SK-N-SH treated with all-trans-retinoic acid at 6 μM for 48 hours (cell line): ENCODE measurements around the gene CCDC122.

Source experiments
- ATAC-seq: fragments of 200-7000 bp; cut with Tn5 transposase; 3 replicates; pipeline ENCODE4 v1.9.1; 2020; ENCODE audit warnings: mild to moderate bottlenecking, moderate library complexity
- ARNTL ChIP-seq: fragments of 450-650 bp; formaldehyde crosslinking; IDR thresholded peaks from 2 replicates; pipeline ENCODE4 v1.5.0; 2020; ENCODE audit warnings: low read depth, mild to moderate bottlenecking, moderate library complexity, borderline replicate concordance
- BACH2 ChIP-seq: fragments of 250-450 bp; sonication (Bioruptor Pico); IDR thresholded peaks from 2 replicates; pipeline ENCODE4 v1.9.0; 2021; ENCODE audit warnings: mild to moderate bottlenecking, borderline replicate concordance
- CREB5 ChIP-seq: fragments of 250-450 bp; sonication (Bioruptor Pico); IDR thresholded peaks from 2 replicates; pipeline ENCODE4 v1.5.1; 2020; ENCODE audit warnings: low read depth, mild to moderate bottlenecking, moderate library complexity
- CSDC2 ChIP-seq: fragments of 250-450 bp; sonication (Bioruptor Pico); IDR thresholded peaks from 2 replicates; pipeline ENCODE4 v1.5.0; 2020; ENCODE audit warnings: mild to moderate bottlenecking, moderate library complexity
- CSRNP3 ChIP-seq: fragments of 250-450 bp; sonication (Bioruptor Pico); IDR thresholded peaks from 2 replicates; pipeline ENCODE4 v1.5.1; 2021; ENCODE audit warnings: mild to moderate bottlenecking, moderate library complexity
- ESRRG ChIP-seq: fragments of 250-450 bp; sonication (Bioruptor Pico); IDR thresholded peaks from 2 replicates; pipeline ENCODE4 v1.6.1; 2021; ENCODE audit warnings: mild to moderate bottlenecking
- GLIS3 ChIP-seq: fragments of 250-450 bp; sonication (Bioruptor Pico); IDR thresholded peaks from 2 replicates; pipeline ENCODE4 v1.5.0; 2020; ENCODE audit warnings: mild to moderate bottlenecking, moderate library complexity
- ISL1 ChIP-seq: fragments of 250-450 bp; sonication (Bioruptor Pico); IDR thresholded peaks from 2 replicates; pipeline ENCODE4 v2.1.2; 2022; ENCODE audit warnings: mild to moderate bottlenecking, moderate library complexity
- OSR1 ChIP-seq: fragments of 250-450 bp; sonication (Bioruptor Pico); IDR thresholded peaks from 2 replicates; pipeline ENCODE4 v1.8.0; 2022; ENCODE audit warnings: moderate library complexity, mild to moderate bottlenecking, inconsistent platforms
- PATZ1 ChIP-seq: fragments of 250-450 bp; sonication (Bioruptor Pico); IDR thresholded peaks from 2 replicates; pipeline ENCODE4 v1.8.0; 2020; ENCODE audit warnings: mild to moderate bottlenecking, moderate library complexity, borderline replicate concordance
- POU6F1 ChIP-seq: fragments of 250-450 bp; sonication (Bioruptor Pico); IDR thresholded peaks from 2 replicates; pipeline ENCODE4 v1.8.0; 2021; ENCODE audit warnings: low read depth, mild to moderate bottlenecking, moderate library complexity, borderline replicate concordance
- PPARA ChIP-seq: fragments of 250-450 bp; sonication (Bioruptor Pico); IDR thresholded peaks from 2 replicates; pipeline ENCODE4 v1.5.0; 2020; ENCODE audit warnings: mild to moderate bottlenecking, borderline replicate concordance
- RARB ChIP-seq: fragments of 250-450 bp; sonication (Bioruptor Pico); IDR thresholded peaks from 2 replicates; pipeline ENCODE4 v1.8.0; 2021; ENCODE audit warnings: mild to moderate bottlenecking, moderate library complexity
- SNAI2 ChIP-seq: fragments of 250-450 bp; sonication (Bioruptor Pico); IDR thresholded peaks from 2 replicates; pipeline ENCODE4 v1.5.0; 2020; ENCODE audit warnings: mild to moderate bottlenecking, moderate library complexity
- TCF4 ChIP-seq: fragments of 250-450 bp; sonication (Bioruptor Pico); IDR thresholded peaks from 2 replicates; pipeline ENCODE4 v1.8.0; 2021; ENCODE audit warnings: mild to moderate bottlenecking, moderate library complexity, borderline replicate concordance
- TOX ChIP-seq: fragments of 250-450 bp; sonication (Bioruptor Pico); IDR thresholded peaks from 2 replicates; pipeline ENCODE4 v1.8.0; 2021; ENCODE audit warnings: mild to moderate bottlenecking, moderate library complexity, borderline replicate concordance
- TSHZ2 ChIP-seq: fragments of 250-450 bp; sonication (Bioruptor Pico); IDR thresholded peaks from 2 replicates; pipeline ENCODE4 v1.5.0; 2020; ENCODE audit warnings: mild to moderate bottlenecking, moderate library complexity
- ZC3H10 ChIP-seq: fragments of 250-450 bp; sonication (Bioruptor Pico); IDR thresholded peaks from 2 replicates; pipeline ENCODE4 v1.5.1; 2021; ENCODE audit warnings: mild to moderate bottlenecking, moderate library complexity
- ZFP3 ChIP-seq: fragments of 250-450 bp; sonication (Bioruptor Pico); IDR thresholded peaks from 2 replicates; pipeline ENCODE4 v1.5.0; 2020; ENCODE audit warnings: mild to moderate bottlenecking, moderate library complexity
- ZFP30 ChIP-seq: fragments of 450-650 bp; formaldehyde crosslinking; IDR thresholded peaks from 2 replicates; pipeline ENCODE4 v1.5.0; 2022; ENCODE audit warnings: mild to moderate bottlenecking, moderate library complexity
- ZNF565 ChIP-seq: fragments of 450-650 bp; formaldehyde crosslinking; conservative IDR thresholded peaks from 2 replicates; pipeline ENCODE4 v1.5.0; 2020; ENCODE audit warnings: low read depth, mild to moderate bottlenecking, moderate library complexity
- ZNF70 ChIP-seq: fragments of 450-650 bp; formaldehyde crosslinking; IDR thresholded peaks from 2 replicates; pipeline ENCODE4 v1.5.0; 2020; ENCODE audit warnings: mild to moderate bottlenecking, moderate library complexity
- ZNF8 ChIP-seq: fragments of 450-650 bp; formaldehyde crosslinking; IDR thresholded peaks from 2 replicates; pipeline ENCODE4 v1.5.0; 2020; ENCODE audit warnings: mild to moderate bottlenecking, moderate library complexity

Gene CCDC122

GRCh38 chr13:43802511-43802910 is 77.0 kb downstream of the CCDC122 start:
- ATAC-seq = no peak
- TF ChIP-seq TOX (CRISPR knock-in tag) (no peak), SNAI2 (CRISPR knock-in tag) (no peak), PPARA (no peak), POU6F1 (no peak), ZNF70 (CRISPR knock-in tag) (no peak), TCF4 (CRISPR knock-in tag) (no peak), GLIS3 (CRISPR knock-in tag) (no peak)

- TF ChIP-seq TCF4 (CRISPR knock-in tag) = no peak
- TF ChIP-seq PPARA = no peak
- TF ChIP-seq ARNTL (CRISPR knock-in tag) = no peak
- TF ChIP-seq ZFP3 = no peak
- no peak for TF ChIP-seq CSDC2 (CRISPR knock-in tag)
- TF ChIP-seq SNAI2 (CRISPR knock-in tag) = no peak
- TF ChIP-seq ZNF70 (CRISPR knock-in tag) = no peak
- no peak for TF ChIP-seq TOX (CRISPR knock-in tag)
- TF ChIP-seq CREB5 = no peak
- TF ChIP-seq OSR1 (CRISPR knock-in tag) = no peak
- no peak for TF ChIP-seq ZNF565 (CRISPR knock-in tag)
- no peak for TF ChIP-seq ZC3H10 (CRISPR knock-in tag)
- no peak for TF ChIP-seq CSRNP3 (CRISPR knock-in tag)
- TF ChIP-seq BACH2 (CRISPR knock-in tag) = no peak
- TF ChIP-seq, all 23 proteins: peak for 0
- ATAC-seq = no peak
These were observed 78.7 kb downstream of the CCDC122 start for GRCh38 chr13:43800828-43801227.

GRCh38 chr13:43799191-43799590 is 80.3 kb downstream of the CCDC122 start:
- ATAC-seq = no peak
- TF ChIP-seq ZFP30 (CRISPR knock-in tag) = no peak
- no peak for TF ChIP-seq ISL1 (CRISPR knock-in tag)
- TF ChIP-seq PPARA = no peak
- no peak for TF ChIP-seq BACH2 (CRISPR knock-in tag)
- TF ChIP-seq GLIS3 (CRISPR knock-in tag) = no peak

GRCh38 chr13:43797869-43798268 is 81.7 kb downstream of the CCDC122 start:
- TF ChIP-seq CSRNP3 (CRISPR knock-in tag) (no peak), TSHZ2 (CRISPR knock-in tag) (no peak), ESRRG (no peak), ZFP3 (no peak), TCF4 (CRISPR knock-in tag) (no peak), POU6F1 (no peak), RARB (no peak), CSDC2 (CRISPR knock-in tag) (no peak), SNAI2 (CRISPR knock-in tag) (no peak), PATZ1 (CRISPR knock-in tag) (no peak), ZNF8 (CRISPR knock-in tag) (no peak), ARNTL (CRISPR knock-in tag) (no peak), ZNF70 (CRISPR knock-in tag) (no peak), GLIS3 (CRISPR knock-in tag) (no peak)
- TF ChIP-seq, all 23 proteins: peak for 0
- no peak for ATAC-seq
